DND-41 (cell line): ENCODE results near the gene PCDHA11.

ENCODE experiments used
- EZH2 ChIP-seq: IDR thresholded peaks from 3 replicates; pipeline ENCODE4 v1.6.1; 2012; ENCODE audit warnings: borderline replicate concordance, low read depth, mild to moderate bottlenecking, moderate library complexity, low read length, inconsistent platforms; ENCODE audit not compliant: severe bottlenecking
- TF ChIP-seq, protein P1 (sequence below): IDR thresholded peaks from 2 replicates; pipeline ENCODE4 v1.5.1; 2012; ENCODE audit warnings: borderline replicate concordance, low read length, moderate library complexity, mild to moderate bottlenecking; ENCODE audit not compliant: poor library complexity, severe bottlenecking; ENCODE audit errors: extremely low read depth

DNA sequence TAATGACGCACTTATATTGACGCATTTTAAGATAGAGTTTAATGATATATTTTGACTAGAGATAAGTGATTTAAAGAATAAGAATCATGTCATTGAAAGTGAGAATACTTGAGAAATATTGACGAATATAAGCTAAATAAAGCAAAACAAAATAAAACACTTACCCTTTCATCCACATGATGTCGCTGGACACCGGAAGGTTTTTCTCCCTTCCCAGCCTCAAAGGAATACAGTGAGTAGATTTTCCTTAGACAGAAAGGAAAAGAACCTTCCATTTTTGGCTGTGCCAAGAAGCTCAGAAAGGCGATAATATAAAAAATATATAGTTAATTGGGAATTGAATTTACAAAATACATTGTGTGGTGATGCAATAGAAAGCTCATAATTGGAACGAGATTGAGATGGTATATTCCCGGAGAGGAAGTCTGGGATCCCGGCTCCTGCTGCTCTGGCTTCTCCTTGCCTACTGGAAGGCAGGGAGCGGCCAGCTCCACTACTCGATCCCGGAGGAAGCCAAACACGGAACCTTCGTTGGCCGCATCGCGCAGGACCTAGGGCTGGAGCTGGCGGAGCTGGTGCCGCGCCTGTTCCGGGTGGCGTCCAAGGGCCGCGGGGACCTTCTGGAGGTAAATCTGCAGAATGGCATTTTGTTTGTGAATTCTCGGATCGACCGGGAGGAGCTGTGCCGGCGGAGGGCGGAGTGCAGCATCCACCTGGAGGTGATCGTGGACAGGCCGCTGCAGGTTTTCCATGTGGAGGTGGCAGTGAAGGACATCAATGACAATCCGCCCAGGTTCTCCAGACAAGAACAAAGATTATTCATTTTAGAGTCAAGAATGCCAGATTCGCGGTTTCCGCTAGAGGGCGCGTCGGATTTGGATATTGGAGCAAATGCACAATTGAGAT, 47.1 kb upstream of the PCDHA11 start, which contains the start of gene PCDHA5:
- TF ChIP-seq, protein P1, sequence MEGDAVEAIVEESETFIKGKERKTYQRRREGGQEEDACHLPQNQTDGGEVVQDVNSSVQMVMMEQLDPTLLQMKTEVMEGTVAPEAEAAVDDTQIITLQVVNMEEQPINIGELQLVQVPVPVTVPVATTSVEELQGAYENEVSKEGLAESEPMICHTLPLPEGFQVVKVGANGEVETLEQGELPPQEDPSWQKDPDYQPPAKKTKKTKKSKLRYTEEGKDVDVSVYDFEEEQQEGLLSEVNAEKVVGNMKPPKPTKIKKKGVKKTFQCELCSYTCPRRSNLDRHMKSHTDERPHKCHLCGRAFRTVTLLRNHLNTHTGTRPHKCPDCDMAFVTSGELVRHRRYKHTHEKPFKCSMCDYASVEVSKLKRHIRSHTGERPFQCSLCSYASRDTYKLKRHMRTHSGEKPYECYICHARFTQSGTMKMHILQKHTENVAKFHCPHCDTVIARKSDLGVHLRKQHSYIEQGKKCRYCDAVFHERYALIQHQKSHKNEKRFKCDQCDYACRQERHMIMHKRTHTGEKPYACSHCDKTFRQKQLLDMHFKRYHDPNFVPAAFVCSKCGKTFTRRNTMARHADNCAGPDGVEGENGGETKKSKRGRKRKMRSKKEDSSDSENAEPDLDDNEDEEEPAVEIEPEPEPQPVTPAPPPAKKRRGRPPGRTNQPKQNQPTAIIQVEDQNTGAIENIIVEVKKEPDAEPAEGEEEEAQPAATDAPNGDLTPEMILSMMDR = no peak
- no peak for TF ChIP-seq EZH2
